Measurements from ENCODE around the gene KIFC3.
A peak's percentile ranks its signal among the peaks of the same experiment; 100 is the strongest.
"Not testable (repeated sequence)": the region's sequence is repeated elsewhere in the genome, so short reads cannot be mapped to it uniquely, and the experiment has no call there.

KIFC3 gene

GRCh38 chr16:57747091-57747490 is 55.2 kb downstream of the KIFC3 start:
- TF ChIP-seq JUND (IDR thresholded peaks at IDR 0.05; ENCODE audit: low read depth), result no peak
- no peak for DNase-seq (ENCODE audit: low read depth in 1 of 2, low spot score in 1 of 2)
- in situ Hi-C loops (cut with HindIII; ENCODE audit: low pct_unique_long_range_greater_than_20kb, low sequenced_read_pairs), result no loop called here

- DNase-seq (ENCODE audit: low read depth in 1 of 2, low spot score in 1 of 2); in situ Hi-C loops (cut with HindIII; ENCODE audit: low pct_unique_long_range_greater_than_20kb, low sequenced_read_pairs): not testable (repeated sequence)
These were observed 56.0 kb downstream of the KIFC3 start for GRCh38 chr16:57746316-57746715.

DNA sequence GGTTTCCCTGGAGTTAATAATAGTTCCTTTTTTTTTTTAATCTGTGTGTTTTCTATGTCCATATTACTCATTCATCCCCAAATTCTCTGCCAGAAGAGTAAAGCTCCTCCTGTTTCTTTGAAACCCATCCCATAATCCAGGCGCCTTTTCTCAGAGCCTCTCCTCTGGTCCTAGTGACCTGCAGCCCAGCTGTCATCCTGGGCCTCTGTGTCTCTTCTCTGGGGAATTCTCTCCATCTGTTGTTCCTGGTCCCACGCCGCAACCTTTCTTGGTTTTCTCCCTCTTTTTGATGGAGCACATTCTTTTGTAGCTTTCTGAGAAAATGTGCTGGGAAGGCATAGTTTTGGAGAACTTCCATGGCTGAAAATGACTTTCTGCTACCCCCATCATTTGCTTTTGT is 56.5 kb downstream of the KIFC3 start:
- no peak for DNase-seq (ENCODE audit: low read depth in 1 of 2, low spot score in 1 of 2)
- in situ Hi-C loops (cut with HindIII; ENCODE audit: low pct_unique_long_range_greater_than_20kb, low sequenced_read_pairs), result no loop called here

DNA sequence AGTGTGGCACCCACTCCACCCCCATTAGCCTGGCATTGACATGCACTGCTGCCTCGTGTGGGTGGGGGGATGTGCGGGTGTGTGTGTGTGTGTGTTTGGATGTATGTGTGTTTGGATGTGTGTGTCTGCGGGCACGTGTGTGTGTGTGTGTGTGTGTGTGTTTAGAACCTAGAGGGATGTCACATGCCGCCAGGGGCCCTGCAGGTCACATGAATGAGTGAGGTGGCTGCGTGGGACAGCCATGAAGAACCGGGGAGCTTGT is 57.7 kb downstream of the KIFC3 start:
- no peak for TF ChIP-seq JUND (IDR thresholded peaks at IDR 0.05; ENCODE audit: low read depth)
- in situ Hi-C loops (cut with HindIII; ENCODE audit: low pct_unique_long_range_greater_than_20kb, low sequenced_read_pairs), result no loop called here
- no peak for DNase-seq (ENCODE audit: low read depth in 1 of 2, low spot score in 1 of 2)

More for the DNA sequence above, 56.5 kb downstream of the KIFC3 start:
- TF ChIP-seq JUND (IDR thresholded peaks at IDR 0.05; ENCODE audit: low read depth), result no peak

- no peak for DNase-seq (ENCODE audit: low read depth in 1 of 2, low spot score in 1 of 2)
- no peak for TF ChIP-seq JUND (IDR thresholded peaks at IDR 0.05; ENCODE audit: low read depth)
- in situ Hi-C loops (cut with HindIII; ENCODE audit: low pct_unique_long_range_greater_than_20kb, low sequenced_read_pairs), result no loop called here
These were observed 58.2 kb downstream of the KIFC3 start for GRCh38 chr16:57743886-57744641.

- in situ Hi-C loops (cut with HindIII; ENCODE audit: low pct_unique_long_range_greater_than_20kb, low sequenced_read_pairs), result no loop called here
- TF ChIP-seq JUND (IDR thresholded peaks at IDR 0.05; ENCODE audit: low read depth), result no peak
- no peak for DNase-seq (ENCODE audit: low read depth in 1 of 2, low spot score in 1 of 2)
These were observed 58.8 kb downstream of the KIFC3 start for GRCh38 chr16:57743458-57743857.

DNA sequence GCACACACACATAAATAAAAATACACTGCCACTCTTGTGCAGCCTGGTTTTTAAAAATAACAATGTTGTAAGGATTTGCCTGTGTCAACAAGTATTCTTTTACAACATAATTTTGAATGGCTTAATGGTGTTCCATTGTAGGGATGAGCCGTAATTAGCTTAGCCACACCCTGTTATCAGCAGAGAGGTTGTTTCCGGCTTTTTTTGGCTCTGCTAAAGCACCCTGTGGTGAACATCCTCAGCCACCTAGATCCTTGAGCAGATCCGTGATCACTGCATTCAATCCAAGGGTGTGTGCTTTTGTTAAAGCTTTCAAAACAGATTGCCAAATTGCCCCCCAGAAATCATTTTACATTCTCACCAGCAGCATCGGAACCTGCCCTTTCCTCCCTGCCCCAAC is 59.7 kb downstream of the KIFC3 start:
- in situ Hi-C loops (cut with HindIII; ENCODE audit: low pct_unique_long_range_greater_than_20kb, low sequenced_read_pairs), result no loop called here
- no peak for TF ChIP-seq JUND (IDR thresholded peaks at IDR 0.05; ENCODE audit: low read depth)
- DNase-seq (ENCODE audit: low read depth in 1 of 2, low spot score in 1 of 2), result no peak

DNA sequence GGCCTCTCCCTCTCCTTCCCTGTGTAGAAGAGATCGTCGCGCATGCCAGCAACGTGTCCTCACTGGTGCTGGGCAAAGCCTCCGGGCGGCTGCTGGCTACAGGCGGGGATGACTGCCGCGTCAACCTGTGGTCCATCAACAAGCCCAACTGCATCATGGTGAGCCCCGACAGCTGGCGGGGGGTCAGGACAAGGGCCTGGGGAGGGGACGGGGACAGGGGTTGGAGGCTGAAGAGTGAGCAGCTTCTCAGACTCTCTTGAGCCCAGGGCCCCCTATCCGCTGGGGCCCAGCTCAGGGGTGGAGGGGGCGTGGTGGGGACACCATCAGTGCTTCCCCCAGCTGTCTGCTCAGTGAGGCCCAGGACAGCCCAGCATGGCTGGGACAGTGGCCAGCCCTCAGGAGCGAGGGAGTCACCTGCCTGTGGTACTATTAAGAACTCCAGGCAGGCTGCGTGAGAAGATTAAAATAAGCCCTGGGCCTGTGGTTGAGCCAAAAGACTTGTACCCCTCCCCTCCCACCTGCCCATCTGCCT is 60.6 kb downstream of the KIFC3 start:
- DNase-seq (ENCODE audit: low read depth in 1 of 2, low spot score in 1 of 2), result no peak
- TF ChIP-seq JUND (IDR thresholded peaks at IDR 0.05; ENCODE audit: low read depth), result no peak
- in situ Hi-C loops (cut with HindIII; ENCODE audit: low pct_unique_long_range_greater_than_20kb, low sequenced_read_pairs), result no loop called here

DNA sequence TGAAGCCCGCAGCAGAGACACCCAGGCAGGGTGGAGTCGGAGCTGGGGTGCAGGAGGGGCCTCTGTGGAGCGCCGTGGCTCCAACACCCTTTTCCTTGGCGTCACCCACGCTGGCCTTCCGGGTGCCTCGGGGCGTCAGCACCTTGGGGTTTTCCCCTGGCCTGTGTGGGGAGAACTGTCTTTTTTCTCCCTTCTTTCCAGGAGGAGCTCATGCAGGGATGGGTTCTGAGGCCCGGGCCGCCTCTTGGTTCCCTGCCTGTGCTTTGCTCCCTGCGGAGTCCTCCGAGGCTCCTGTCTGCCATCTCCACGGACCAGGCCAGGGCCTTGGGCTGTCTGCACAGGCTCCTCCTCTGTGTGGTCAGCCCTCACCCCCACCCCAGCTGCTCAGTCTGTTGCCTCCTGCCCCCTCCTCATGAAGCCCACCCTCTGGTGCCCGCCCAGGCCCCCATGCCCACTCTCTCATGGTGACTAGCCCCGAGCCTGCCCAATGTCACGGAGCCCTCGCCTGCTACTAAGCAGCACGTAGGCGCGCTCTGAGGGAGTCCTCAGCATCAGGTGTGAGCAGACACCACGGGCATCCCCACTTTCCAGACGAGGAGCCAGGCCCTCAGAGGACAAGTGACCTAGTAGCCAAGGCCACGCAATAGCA is 61.7 kb downstream of the KIFC3 start:
- TF ChIP-seq JUND (IDR thresholded peaks at IDR 0.05; ENCODE audit: low read depth), result no peak
- in situ Hi-C loops (cut with HindIII; ENCODE audit: low pct_unique_long_range_greater_than_20kb, low sequenced_read_pairs), result no loop called here
- DNase-seq (ENCODE audit: low read depth in 1 of 2, low spot score in 1 of 2), result no peak

GRCh38 chr16:57739756-57740422 is 62.4 kb downstream of the KIFC3 start:
- no peak for TF ChIP-seq JUND (IDR thresholded peaks at IDR 0.05; ENCODE audit: low read depth)
- in situ Hi-C loops (cut with HindIII; ENCODE audit: low pct_unique_long_range_greater_than_20kb, low sequenced_read_pairs), result no loop called here
- DNase-seq (ENCODE audit: low read depth in 1 of 2, low spot score in 1 of 2), result no peak

GRCh38 chr16:57738844-57739243 is 63.4 kb downstream of the KIFC3 start:
- no peak for TF ChIP-seq JUND (IDR thresholded peaks at IDR 0.05; ENCODE audit: low read depth)
- no peak for DNase-seq (ENCODE audit: low read depth in 1 of 2, low spot score in 1 of 2)
- in situ Hi-C loops (cut with HindIII; ENCODE audit: low pct_unique_long_range_greater_than_20kb, low sequenced_read_pairs), result no loop called here

- TF ChIP-seq JUND (IDR thresholded peaks at IDR 0.05; ENCODE audit: low read depth), result no peak
- DNase-seq (ENCODE audit: low read depth in 1 of 2, low spot score in 1 of 2), result peak in 1 of 2 experiments; percentile 35
These were observed 65.6 kb downstream of the KIFC3 start for GRCh38 chr16:57736419-57737351.

More at GRCh38 chr16:57736419-57737351, 65.6 kb downstream of the KIFC3 start:
- in situ Hi-C loops (cut with HindIII; ENCODE audit: low pct_unique_long_range_greater_than_20kb, low sequenced_read_pairs), result no loop called here

All from T47D (cell line).